Activated naive CD4-positive, alpha-beta T cell treated with anti-CD3 and anti-CD28 coated beads, Interleukin-2, amount 50 U/mL, for 72 hours (primary cell): ENCODE data around the gene CAPN11. TPM values are rescaled to one million over a fixed set of nuclear protein-coding genes. Genes with fewer than 3 reads are reported as not detected.

ENCODE experiments used
- ATAC-seq, 2 donors: fragments of 150-1000 bp; cut with Tn5 transposase; 2 replicates each; pipeline ENCODE4 v1.10.0; 2021; ENCODE audit warnings: mild to moderate bottlenecking in 2 of 2, moderate library complexity in 2 of 2
- DNase-seq, 2 donors: peaks; one replicate each; pipeline ENCODE4 v3.0.0; 2021 to 2022; ENCODE audit warnings: low spot score in 2 of 2
- H3K27ac Mint-ChIP-seq, 2 donors: one replicate each; pipeline ENCODE4 v1.8.0; 2022; ENCODE audit warnings: mild to moderate bottlenecking in 2 of 2, mixed read lengths in 2 of 2
- H3K36me3 Mint-ChIP-seq, 2 donors: one replicate each; pipeline ENCODE4 v1.8.0; 2022; ENCODE audit warnings: mixed read lengths in 2 of 2
- H3K9me3 Mint-ChIP-seq, 2 donors: one replicate each; pipeline ENCODE4 v1.8.0; 2022; ENCODE audit warnings: mixed read lengths in 2 of 2
- total RNA-seq, 2 donors: library from RNA; stranded (reverse); gene quantifications; one replicate each; pipeline ENCODE4 v1.2.3, GENCODE V29; 2022

Gene CAPN11
- total RNA-seq = under 1 TPM; 0.23 to 0.32 TPM

GRCh38 chr6:44158770-44159228 is at the start of gene CAPN11:
TSS of gene CAPN11 (plus strand) at chr6:44158820. CDS start at chr6:44158849, 29 bp downstream.
- DNase-seq = no peak
- Mint-ChIP-seq H3K36me3 (no peaks in the 10 kb centered on the region), H3K9me3 (no peaks in the 10 kb centered on the region), H3K27ac (no peak within 1 kb of the TSS)
- ATAC-seq = no peak

GRCh38 chr6:44109212-44109611 is 49.4 kb upstream of the CAPN11 start:
- no peak for ATAC-seq

GRCh38 chr6:44110005-44110676 is 48.5 kb upstream of the CAPN11 start:
- no peak for DNase-seq
- no peaks in the 10 kb centered on the region for H3K9me3 Mint-ChIP-seq
- H3K36me3 Mint-ChIP-seq = no peaks in the 10 kb centered on the region
- H3K27ac Mint-ChIP-seq = peak overlapping the region; percentile 75 to 93
- no peak for ATAC-seq

More at GRCh38 chr6:44109212-44109611, 49.4 kb upstream of the CAPN11 start:
- H3K27ac Mint-ChIP-seq = peak overlapping the region; percentile 47 to 75
- no peaks in the 10 kb centered on the region for H3K36me3 Mint-ChIP-seq
- H3K9me3 Mint-ChIP-seq = no peaks in the 10 kb centered on the region
- DNase-seq = no peak

GRCh38 chr6:44110966-44111365 is 47.7 kb upstream of the CAPN11 start:
- ATAC-seq = no peak
- no peaks in the 10 kb centered on the region for H3K36me3 Mint-ChIP-seq
- DNase-seq = no peak
- H3K9me3 Mint-ChIP-seq = no peaks in the 10 kb centered on the region
- H3K27ac Mint-ChIP-seq = peak overlapping the region in 1 of 2 donors; percentile 3

- Mint-ChIP-seq H3K27ac (peak overlapping the region; percentile 3 to 77), H3K36me3 (no peaks in the 10 kb centered on the region), H3K9me3 (no peaks in the 10 kb centered on the region)
- no peak for DNase-seq
- no peak for ATAC-seq
These were observed 46.9 kb upstream of the CAPN11 start for GRCh38 chr6:44111434-44112417.

- no peak for DNase-seq
- ATAC-seq = no peak
- Mint-ChIP-seq H3K9me3 (no peaks in the 10 kb centered on the region), H3K27ac (no peak overlapping the region), H3K36me3 (no peaks in the 10 kb centered on the region)
These were observed 45.2 kb upstream of the CAPN11 start for GRCh38 chr6:44113414-44113813.

GRCh38 chr6:44115866-44116265 is 42.8 kb upstream of the CAPN11 start:
- no peak for ATAC-seq
- Mint-ChIP-seq H3K9me3 (no peaks in the 10 kb centered on the region), H3K27ac (no peak overlapping the region), H3K36me3 (no peaks in the 10 kb centered on the region)
- DNase-seq = no peak

GRCh38 chr6:44116641-44117382 is 41.8 kb upstream of the CAPN11 start:
- no peak for DNase-seq
- peak overlapping the region in 1 of 2 donors; percentile 61 for H3K27ac Mint-ChIP-seq
- H3K9me3 Mint-ChIP-seq = no peaks in the 10 kb centered on the region
- H3K36me3 Mint-ChIP-seq = no peaks in the 10 kb centered on the region
- ATAC-seq = peak in 1 of 2 donors; percentile 51

GRCh38 chr6:44117397-44118128 is 41.1 kb upstream of the CAPN11 start:
- H3K9me3 Mint-ChIP-seq = no peaks in the 10 kb centered on the region
- H3K36me3 Mint-ChIP-seq = no peaks in the 10 kb centered on the region
- ATAC-seq = no peak
- H3K27ac Mint-ChIP-seq = peak overlapping the region in 1 of 2 donors; percentile 61
- DNase-seq = no peak

- Mint-ChIP-seq H3K27ac (no peak overlapping the region), H3K9me3 (no peaks in the 10 kb centered on the region), H3K36me3 (no peaks in the 10 kb centered on the region)
- ATAC-seq (no peak), DNase-seq (no peak)
These were observed 38.8 kb upstream of the CAPN11 start for GRCh38 chr6:44119704-44120262.

- Mint-ChIP-seq H3K27ac (peak overlapping the region in 1 of 2 donors; percentile 12), H3K9me3 (no peaks in the 10 kb centered on the region), H3K36me3 (peaks cover 4 to 6% of the 10 kb centered on the region in 2 donors)
- ATAC-seq (no peak), DNase-seq (no peak)
These were observed 37.8 kb upstream of the CAPN11 start for GRCh38 chr6:44120692-44121443.

GRCh38 chr6:44122801-44123200 is 35.8 kb upstream of the CAPN11 start:
- DNase-seq (no peak), ATAC-seq (peak in 1 of 2 donors; percentile 7)
- Mint-ChIP-seq H3K9me3 (no peaks in the 10 kb centered on the region), H3K36me3 (peaks cover 10 to 15% of the 10 kb centered on the region in 2 donors), H3K27ac (peak overlapping the region in 1 of 2 donors; percentile 13)

GRCh38 chr6:44123544-44123943 is 35.1 kb upstream of the CAPN11 start:
- Mint-ChIP-seq H3K36me3 (peaks cover 10 to 15% of the 10 kb centered on the region in 2 donors), H3K9me3 (no peaks in the 10 kb centered on the region), H3K27ac (peak overlapping the region in 1 of 2 donors; percentile 13)
- DNase-seq = no peak
- ATAC-seq = no peak

- Mint-ChIP-seq H3K9me3 (no peaks in the 10 kb centered on the region), H3K27ac (peak overlapping the region; percentile 95 to 96), H3K36me3 (peaks cover 10 to 15% of the 10 kb centered on the region in 2 donors)
- DNase-seq (peak; percentile 78 to 89), ATAC-seq (peak; percentile 86 to 91)
These were observed 32.1 kb upstream of the CAPN11 start for GRCh38 chr6:44126320-44127149.
